NOMO-1 treated with dmso at 0.1 percent for 144 hours (cell line): ENCODE data around the gene PLB1.

Source experiments
- DNase-seq: peaks from one replicate; lab custom pipeline; 2025; ENCODE audit not compliant: unreplicated experiment; lab: John Stamatoyannopoulos, UW

PLB1 gene

GRCh38 chr2:28681606-28682005 lies 185.7 kb downstream of the PLB1 start:
- no peak for DNase-seq

GRCh38 chr2:28683100-28683706 lies 187.3 kb downstream of the PLB1 start:
- DNase-seq: no peak

- no peak for DNase-seq
Measured at GRCh38 chr2:28684142-28684858, 188.4 kb downstream of the PLB1 start.

- no peak for DNase-seq
Measured at GRCh38 chr2:28687171-28687570, 191.3 kb downstream of the PLB1 start.

- no peak for DNase-seq
Measured at GRCh38 chr2:28687640-28688385, 192.0 kb downstream of the PLB1 start.

GRCh38 chr2:28688818-28689217 lies 193.0 kb downstream of the PLB1 start:
- DNase-seq: no peak

GRCh38 chr2:28689771-28690170 lies 193.9 kb downstream of the PLB1 start:
- DNase-seq: no peak

- DNase-seq: no peak
Measured at GRCh38 chr2:28692411-28692810, 196.6 kb downstream of the PLB1 start.

- DNase-seq: no peak
Measured at GRCh38 chr2:28693223-28693622, 197.4 kb downstream of the PLB1 start.
